RWPE2 (cell line): ENCODE measurements around the gene RNGTT.

Experiments
- ATAC-seq: fragments of 200-7000 bp; cut with Tn5 transposase; 3 replicates; pipeline ENCODE4 v1.9.1; 2021; ENCODE audit warnings: low read depth
- DNase-seq: peaks from one replicate; pipeline ENCODE4 v3.0.0-alpha.2; 2020; ENCODE audit warnings: low spot score
- H3K27ac ChIP-seq: fragments of 450-650 bp; 2 replicates; pipeline ENCODE4 v1.5.1; 2017; ENCODE audit warnings: mild to moderate bottlenecking; ENCODE audit not compliant: poor library complexity, severe bottlenecking
- H3K27me3 ChIP-seq: fragments of 250-450 bp; sonication (Bioruptor Pico); 2 replicates; pipeline ENCODE4 v1.5.1; 2021; ENCODE audit warnings: mild to moderate bottlenecking, moderate library complexity; ENCODE audit not compliant: insufficient read depth, poor library complexity, severe bottlenecking
- H3K36me3 ChIP-seq: fragments of 250-450 bp; sonication (Bioruptor Pico); 2 replicates; pipeline ENCODE4 v1.5.1; 2020; ENCODE audit warnings: low read depth, mild to moderate bottlenecking, moderate library complexity
- H3K4me1 ChIP-seq: fragments of 250-450 bp; sonication (Bioruptor Pico); 2 replicates; pipeline ENCODE4 v1.5.1; 2021; ENCODE audit warnings: mild to moderate bottlenecking, moderate library complexity; ENCODE audit not compliant: insufficient read depth, poor library complexity, severe bottlenecking
- H3K4me3 ChIP-seq: fragments of 250-450 bp; sonication (Bioruptor Pico); 2 replicates; pipeline ENCODE4 v1.5.1; 2021; ENCODE audit warnings: mild to moderate bottlenecking, moderate library complexity; ENCODE audit not compliant: severe bottlenecking
- H3K9me3 ChIP-seq: fragments of 250-450 bp; sonication (Bioruptor Pico); 2 replicates; pipeline ENCODE4 v1.5.1; 2021; ENCODE audit warnings: mild to moderate bottlenecking, moderate library complexity; ENCODE audit not compliant: severe bottlenecking
- TF ChIP-seq, protein P1 (sequence below): fragments of 450-650 bp; IDR thresholded peaks from one replicate; pipeline ENCODE4 v1.5.1; 2017; ENCODE audit warnings: mild to moderate bottlenecking, moderate library complexity; ENCODE audit not compliant: poor library complexity, severe bottlenecking

Gene RNGTT

DNA sequence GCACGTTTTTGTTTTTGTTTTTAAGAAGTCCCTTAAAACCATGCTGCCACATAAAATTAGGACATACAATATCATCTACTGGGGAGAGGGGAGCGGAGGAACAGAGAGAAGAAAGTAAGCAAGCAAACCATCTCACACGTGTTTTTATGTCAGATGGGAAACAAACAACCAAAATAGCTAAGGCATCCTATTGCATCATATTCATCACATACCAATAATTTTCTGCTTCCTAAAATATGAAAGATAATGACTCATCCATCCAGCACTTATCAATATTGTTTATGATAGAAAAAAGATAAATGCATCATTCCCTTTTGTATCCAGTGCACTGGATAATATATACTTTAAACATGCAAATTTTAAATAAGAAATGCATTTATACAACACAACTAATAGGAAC lies 329.6 kb downstream of the RNGTT start:
- DNase-seq (no peak), ATAC-seq (no peak)
- Histone ChIP-seq H3K9me3 (no peaks in the 10 kb centered on the region), H3K27ac (no peak overlapping the region), H3K4me1 (no peaks in the 10 kb centered on the region), H3K36me3 (no peaks in the 10 kb centered on the region), H3K27me3 (no peaks in the 10 kb centered on the region), H3K4me3 (no peak overlapping the region)
- TF ChIP-seq, protein P1, sequence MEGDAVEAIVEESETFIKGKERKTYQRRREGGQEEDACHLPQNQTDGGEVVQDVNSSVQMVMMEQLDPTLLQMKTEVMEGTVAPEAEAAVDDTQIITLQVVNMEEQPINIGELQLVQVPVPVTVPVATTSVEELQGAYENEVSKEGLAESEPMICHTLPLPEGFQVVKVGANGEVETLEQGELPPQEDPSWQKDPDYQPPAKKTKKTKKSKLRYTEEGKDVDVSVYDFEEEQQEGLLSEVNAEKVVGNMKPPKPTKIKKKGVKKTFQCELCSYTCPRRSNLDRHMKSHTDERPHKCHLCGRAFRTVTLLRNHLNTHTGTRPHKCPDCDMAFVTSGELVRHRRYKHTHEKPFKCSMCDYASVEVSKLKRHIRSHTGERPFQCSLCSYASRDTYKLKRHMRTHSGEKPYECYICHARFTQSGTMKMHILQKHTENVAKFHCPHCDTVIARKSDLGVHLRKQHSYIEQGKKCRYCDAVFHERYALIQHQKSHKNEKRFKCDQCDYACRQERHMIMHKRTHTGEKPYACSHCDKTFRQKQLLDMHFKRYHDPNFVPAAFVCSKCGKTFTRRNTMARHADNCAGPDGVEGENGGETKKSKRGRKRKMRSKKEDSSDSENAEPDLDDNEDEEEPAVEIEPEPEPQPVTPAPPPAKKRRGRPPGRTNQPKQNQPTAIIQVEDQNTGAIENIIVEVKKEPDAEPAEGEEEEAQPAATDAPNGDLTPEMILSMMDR: no peak

DNA sequence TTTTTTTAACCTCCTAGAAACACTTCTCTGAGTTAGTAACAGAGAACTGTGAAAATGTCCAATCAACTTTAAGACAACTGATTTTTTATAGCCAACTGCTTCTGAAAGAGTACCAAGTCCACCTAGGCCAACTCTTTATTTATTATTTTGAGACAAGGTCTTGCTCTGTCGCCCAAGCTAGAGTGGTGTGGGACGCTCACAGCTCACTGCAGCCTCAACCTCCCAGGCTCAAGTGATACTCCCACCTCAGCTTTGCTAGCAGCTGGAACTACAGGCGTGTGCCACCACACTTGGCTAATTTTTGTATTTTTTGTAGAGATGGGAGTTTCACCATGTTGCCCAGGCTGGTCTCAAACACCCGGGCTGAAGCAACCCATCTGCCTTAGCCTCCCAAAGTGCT lies 331.6 kb downstream of the RNGTT start:
- H3K4me3 ChIP-seq: no peak overlapping the region
- no peak overlapping the region for H3K27ac ChIP-seq
- TF ChIP-seq, protein P1: no peak
- ATAC-seq: no peak
- no peaks in the 10 kb centered on the region for H3K27me3 ChIP-seq
- H3K36me3 ChIP-seq: no peaks in the 10 kb centered on the region
- no peak for DNase-seq
- no peaks in the 10 kb centered on the region for H3K4me1 ChIP-seq
- H3K9me3 ChIP-seq: no peaks in the 10 kb centered on the region

DNA sequence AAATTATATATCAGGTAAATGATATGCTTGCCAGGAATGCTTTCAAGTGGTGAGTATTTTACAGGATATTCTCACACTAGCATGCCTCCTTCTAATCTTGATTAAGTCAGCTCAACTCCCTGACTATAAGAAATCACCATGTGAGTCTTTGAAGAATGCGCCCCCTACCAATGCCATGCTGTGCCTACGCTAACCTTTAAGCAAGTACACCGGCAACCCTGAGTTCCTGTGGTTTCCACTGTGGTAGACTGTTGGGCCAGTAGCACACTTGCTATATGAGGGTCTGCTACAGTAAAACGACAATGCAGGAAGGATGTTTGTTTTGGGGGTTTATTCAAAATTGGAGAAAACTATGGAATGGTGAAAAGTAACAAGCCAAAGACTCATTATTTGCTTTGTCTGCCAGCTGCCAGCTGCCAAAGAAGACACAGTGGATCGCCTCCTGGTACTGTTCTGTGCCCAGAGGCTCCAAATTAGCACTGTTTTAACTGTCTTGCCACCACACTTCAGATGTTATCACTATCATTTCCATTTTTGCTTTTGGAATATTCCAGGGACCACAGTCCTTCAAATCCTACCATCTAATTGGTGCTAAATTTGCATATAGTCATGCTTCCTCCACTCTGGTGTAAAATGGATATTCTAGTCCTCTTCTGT lies 333.5 kb downstream of the RNGTT start:
- Histone ChIP-seq H3K4me1 (no peaks in the 10 kb centered on the region), H3K9me3 (no peaks in the 10 kb centered on the region), H3K36me3 (no peaks in the 10 kb centered on the region), H3K27me3 (no peaks in the 10 kb centered on the region), H3K27ac (no peak overlapping the region), H3K4me3 (no peak overlapping the region)
- no peak for DNase-seq
- no peak for ATAC-seq
- TF ChIP-seq, protein P1: no peak

DNA sequence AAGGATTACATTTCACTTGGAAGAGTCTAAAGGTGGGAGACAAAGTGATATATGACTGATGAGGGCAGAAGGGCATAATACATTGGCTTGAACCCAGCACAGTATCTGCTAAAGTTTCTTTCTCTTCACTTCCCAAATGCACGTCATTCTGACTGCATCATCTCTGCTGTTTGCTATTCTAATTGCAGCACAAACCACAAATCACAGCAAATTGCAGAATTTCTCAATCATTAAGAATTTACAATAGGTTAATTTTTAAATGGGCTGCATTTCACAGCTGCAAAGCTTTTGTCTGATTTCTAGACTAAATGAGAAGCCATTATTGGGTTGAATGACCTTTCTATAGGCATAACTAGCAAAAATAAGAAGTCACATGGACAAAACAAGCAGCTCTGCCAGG lies 337.0 kb downstream of the RNGTT start:
- ATAC-seq (no peak), DNase-seq (no peak)
- H3K4me1 ChIP-seq: no peaks in the 10 kb centered on the region
- no peaks in the 10 kb centered on the region for H3K36me3 ChIP-seq
- H3K4me3 ChIP-seq: no peak overlapping the region
- no peaks in the 10 kb centered on the region for H3K9me3 ChIP-seq
- H3K27me3 ChIP-seq: no peaks in the 10 kb centered on the region
- H3K27ac ChIP-seq: no peak overlapping the region
- TF ChIP-seq, protein P1: no peak

DNA sequence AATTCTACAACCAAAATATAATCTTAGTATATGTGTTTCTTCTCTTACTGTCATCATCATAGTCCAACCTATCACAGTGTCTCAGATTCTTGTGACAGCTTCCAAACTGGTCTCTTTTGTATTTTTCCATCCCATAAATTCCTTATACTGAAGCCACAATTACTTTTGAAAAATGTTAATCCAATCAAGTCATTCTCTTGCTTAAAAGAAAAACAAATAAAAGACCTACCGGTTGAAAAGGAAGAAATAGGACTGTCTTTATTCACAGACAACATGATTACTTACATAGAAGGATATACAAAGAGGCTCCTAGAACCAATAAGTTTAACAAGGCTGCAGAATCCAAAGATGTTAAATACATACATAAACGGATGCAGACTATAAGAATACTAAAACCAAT lies 339.9 kb downstream of the RNGTT start:
- Histone ChIP-seq H3K4me1 (no peaks in the 10 kb centered on the region), H3K4me3 (no peak overlapping the region), H3K9me3 (no peaks in the 10 kb centered on the region), H3K27ac (no peak overlapping the region), H3K27me3 (no peaks in the 10 kb centered on the region), H3K36me3 (no peaks in the 10 kb centered on the region)
- TF ChIP-seq, protein P1: no peak
- DNase-seq: no peak
- ATAC-seq: no peak
